Hepatocyte (in vitro differentiated cells): ENCODE data around the gene ANXA1. TPM values are rescaled to one million over a fixed set of nuclear protein-coding genes. Genes with fewer than 3 reads are reported as not detected.
A peak's percentile ranks its signal among the peaks of the same experiment; 100 is the strongest.

ENCODE experiments used
- DNase-seq: peaks from one replicate; pipeline ENCODE4 v3.0.0-alpha.2; 2016; ENCODE audit warnings: low spot score
- H2AFZ ChIP-seq: fragments of 200-600 bp; sonication (generic); 2 replicates; pipeline ENCODE4 v1.6.0; 2016; ENCODE audit warnings: antibody characterized with exemption, mild to moderate bottlenecking
- H3K27ac ChIP-seq: fragments of 200-600 bp; sonication (generic); 2 replicates; pipeline ENCODE4 v1.5.1; 2016; ENCODE audit warnings: mild to moderate bottlenecking
- H3K27me3 ChIP-seq: fragments of 200-600 bp; sonication (generic); 2 replicates; pipeline ENCODE4 v1.6.1; 2016
- H3K36me3 ChIP-seq: fragments of 200-600 bp; sonication (generic); replicated peaks from 2 replicates; pipeline ENCODE4 v1.5.1; 2016; ENCODE audit warnings: low read depth; ENCODE audit not compliant: insufficient read depth
- H3K4me1 ChIP-seq: fragments of 200-600 bp; sonication (generic); 2 replicates; pipeline ENCODE4 v1.5.1; 2016; ENCODE audit warnings: mild to moderate bottlenecking, moderate library complexity; ENCODE audit not compliant: insufficient read depth
- H3K4me2 ChIP-seq: fragments of 200-600 bp; sonication (generic); 2 replicates; pipeline ENCODE4 v1.6.0; 2016
- H3K4me3 ChIP-seq: fragments of 200-600 bp; sonication (generic); 2 replicates; pipeline ENCODE4 v1.5.1; 2016; ENCODE audit warnings: mild to moderate bottlenecking
- H3K79me2 ChIP-seq: fragments of 200-600 bp; sonication (generic); 2 replicates; pipeline ENCODE4 v1.6.0; 2017; ENCODE audit warnings: mild to moderate bottlenecking
- H3K9me2 ChIP-seq: fragments of 200-600 bp; sonication (generic); replicated peaks from 2 replicates; pipeline ENCODE4 v1.6.0; 2017; ENCODE audit warnings: mild to moderate bottlenecking; ENCODE audit not compliant: insufficient read depth
- H3K9me3 ChIP-seq: fragments of 200-600 bp; sonication (generic); 2 replicates; pipeline ENCODE4 v1.5.1; 2016; ENCODE audit warnings: low read depth, mild to moderate bottlenecking
- H4K20me1 ChIP-seq: fragments of 200-600 bp; sonication (generic); 2 replicates; pipeline ENCODE4 v1.6.0; 2016; ENCODE audit warnings: mild to moderate bottlenecking; ENCODE audit not compliant: insufficient read depth, poor library complexity, severe bottlenecking
- CTCF ChIP-seq: fragments of 200-600 bp; sonication (generic); IDR thresholded peaks from 2 replicates; pipeline ENCODE4 v1.5.1; 2016; ENCODE audit warnings: antibody characterized with exemption, mild to moderate bottlenecking; ENCODE audit not compliant: poor library complexity
- EZH2 ChIP-seq: fragments of 200-600 bp; sonication (generic); IDR thresholded peaks from 2 replicates; pipeline ENCODE4 v1.6.1; 2016; ENCODE audit warnings: antibody characterized with exemption, mild to moderate bottlenecking, borderline replicate concordance
- EZH2phosphoT487 ChIP-seq: fragments of 200-600 bp; sonication (generic); IDR thresholded peaks from one replicate; pipeline ENCODE4 v1.6.1; 2018; ENCODE audit warnings: antibody characterized with exemption, mild to moderate bottlenecking, low read depth, moderate library complexity; ENCODE audit not compliant: unreplicated experiment, severe bottlenecking
- WGBS: methylation state at CpG from one replicate; pipeline ENCODE4 v1.1.6; 2016; ENCODE audit warnings: low lambda C conversion rate; ENCODE audit errors: missing lambda C conversion rate; 5-methylcytosine and 5-hydroxymethylcytosine counted together
- polyA plus RNA-seq: library from polyadenylated mRNA; unstranded; fragments of >200 nt; fragmentation: Nextera tagmentation; extraction: Ambion mirVana; gene quantifications from 2 replicates; pipeline ENCODE4 v1.2.1, GENCODE V29; 2016
- total RNA-seq: library from RNA; depleted of rRNA; stranded (reverse); fragments of >200 nt; gene quantifications from 2 replicates; pipeline ENCODE4 v1.2.3, GENCODE V29; 2014

ANXA1 gene
- total and polyA plus RNA-seq, 2 experiments from 2014 or later, result 254 to 279 TPM

GRCh38 chr9:73178044-73178443 lies 26.4 kb downstream of the ANXA1 start:
- DNase-seq, result no peak
- H3K27ac ChIP-seq, result no peak overlapping the region
- no peaks in the 10 kb centered on the region for H3K9me3 ChIP-seq
- TF ChIP-seq CTCF (no peak), EZH2phosphoT487 (no peak), EZH2 (no peak)
- H3K4me3 ChIP-seq, result no peak overlapping the region
- H3K36me3 ChIP-seq, result no peaks in the 10 kb centered on the region
- no peaks in the 10 kb centered on the region for H3K9me2 ChIP-seq
- no peaks in the 10 kb centered on the region for H3K79me2 ChIP-seq
- WGBS, result 93% methylated on average over 2 of the region's 2 CpGs
- no peaks in the 10 kb centered on the region for H3K27me3 ChIP-seq
- no peaks in the 10 kb centered on the region for H4K20me1 ChIP-seq
- no peak overlapping the region for H3K4me2 ChIP-seq
- no peak overlapping the region for H2AFZ ChIP-seq
- peaks cover 19% of the 10 kb centered on the region for H3K4me1 ChIP-seq

- no peaks in the 10 kb centered on the region for H3K36me3 ChIP-seq
- H2AFZ ChIP-seq, result no peak overlapping the region
- peak; percentile 17 for DNase-seq
- peaks cover 14% of the 10 kb centered on the region for H3K4me1 ChIP-seq
- no peaks in the 10 kb centered on the region for H3K9me3 ChIP-seq
- H3K27me3 ChIP-seq, result no peaks in the 10 kb centered on the region
- 44% methylated on average over 3 of the region's 3 CpGs for WGBS
- no peaks in the 10 kb centered on the region for H3K79me2 ChIP-seq
- TF ChIP-seq CTCF, result no peak
- no peak for TF ChIP-seq EZH2phosphoT487
- H3K4me3 ChIP-seq, result no peak overlapping the region
- H3K4me2 ChIP-seq, result no peak overlapping the region
- H3K27ac ChIP-seq, result peak overlapping the region; percentile 2
- no peaks in the 10 kb centered on the region for H4K20me1 ChIP-seq
- H3K9me2 ChIP-seq, result no peaks in the 10 kb centered on the region
These were observed 27.9 kb downstream of the ANXA1 start for GRCh38 chr9:73179589-73179988.

GRCh38 chr9:73180403-73180802 lies 28.7 kb downstream of the ANXA1 start:
- TF ChIP-seq EZH2phosphoT487 (no peak), CTCF (no peak), EZH2 (no peak)
- no peak overlapping the region for H3K4me3 ChIP-seq
- no peak overlapping the region for H3K4me2 ChIP-seq
- WGBS, result 54% methylated on average over 1 of the region's 1 CpG
- no peaks in the 10 kb centered on the region for H3K36me3 ChIP-seq
- no peaks in the 10 kb centered on the region for H3K79me2 ChIP-seq
- H3K4me1 ChIP-seq, result peaks cover 14% of the 10 kb centered on the region
- H4K20me1 ChIP-seq, result no peaks in the 10 kb centered on the region
- no peaks in the 10 kb centered on the region for H3K27me3 ChIP-seq
- H3K9me3 ChIP-seq, result no peaks in the 10 kb centered on the region
- peak overlapping the region; percentile 58 for H3K27ac ChIP-seq
- no peaks in the 10 kb centered on the region for H3K9me2 ChIP-seq
- DNase-seq, result peak; percentile 35
- no peak overlapping the region for H2AFZ ChIP-seq

GRCh38 chr9:73182928-73183327 lies 31.3 kb downstream of the ANXA1 start:
- WGBS, result 85% methylated on average over 1 of the region's 1 CpG
- TF ChIP-seq EZH2phosphoT487 (no peak), CTCF (no peak), EZH2 (no peak)
- DNase-seq, result no peak
- Histone ChIP-seq H2AFZ (no peak overlapping the region), H3K9me3 (no peaks in the 10 kb centered on the region), H3K4me1 (peaks cover 14% of the 10 kb centered on the region), H3K36me3 (no peaks in the 10 kb centered on the region), H3K4me3 (no peak overlapping the region), H3K79me2 (no peaks in the 10 kb centered on the region), H3K4me2 (no peak overlapping the region), H3K27me3 (no peaks in the 10 kb centered on the region), H4K20me1 (no peaks in the 10 kb centered on the region), H3K27ac (no peak overlapping the region), H3K9me2 (no peaks in the 10 kb centered on the region)
